BE2C (cell line): Measurements from ENCODE around the gene SNX13.

ENCODE experiments used
- DNase-seq: peaks from one replicate; pipeline ENCODE4 v3.0.0-alpha.2; 2020
- H3K27me3 ChIP-seq: fragments of 250-450 bp; sonication (Bioruptor Pico); 2 replicates; pipeline ENCODE4 v1.5.1; 2020; ENCODE audit warnings: mild to moderate bottlenecking
- H3K36me3 ChIP-seq: fragments of 250-450 bp; sonication (Bioruptor Pico); 2 replicates; pipeline ENCODE4 v1.5.1; 2020; ENCODE audit warnings: mild to moderate bottlenecking
- H3K4me1 ChIP-seq: fragments of 250-450 bp; sonication (Bioruptor Pico); 2 replicates; pipeline ENCODE4 v1.5.1; 2020
- H3K4me3 ChIP-seq: 2 replicates; pipeline ENCODE4 v1.5.1; 2011; ENCODE audit warnings: low read depth, low read length
- H3K9me3 ChIP-seq: fragments of 250-450 bp; sonication (Bioruptor Pico); 2 replicates; pipeline ENCODE4 v1.5.1; 2020
- CTCF ChIP-seq: IDR thresholded peaks from 2 replicates; pipeline ENCODE4 v1.5.1; 2012; ENCODE audit warnings: mild to moderate bottlenecking, low read depth, low read length

SNX13 gene

GRCh38 chr7:17792075-17792936, 148.0 kb downstream of the SNX13 start:
- TF ChIP-seq CTCF = no peak
- no peak for DNase-seq
- Histone ChIP-seq H3K9me3 (no peaks in the 10 kb centered on the region), H3K36me3 (no peaks in the 10 kb centered on the region), H3K4me3 (no peak overlapping the region), H3K4me1 (no peaks in the 10 kb centered on the region), H3K27me3 (no peaks in the 10 kb centered on the region)

- Histone ChIP-seq H3K9me3 (no peaks in the 10 kb centered on the region), H3K27me3 (no peaks in the 10 kb centered on the region; the same call in 1 of the 2 replicates), H3K36me3 (no peaks in the 10 kb centered on the region), H3K4me3 (no peak overlapping the region), H3K4me1 (0 out of 2 replicates have a peak, but pooled peaks cover 6% of the 10 kb centered on the region)
- DNase-seq = no peak
- no peak for TF ChIP-seq CTCF
Measured at GRCh38 chr7:17787257-17787656, 153.0 kb downstream of the SNX13 start.

- H3K27me3 ChIP-seq = no peaks in the 10 kb centered on the region; the same call in 1 of the 2 replicates
- TF ChIP-seq CTCF = no peak
- no peak overlapping the region for H3K4me3 ChIP-seq
- H3K4me1 ChIP-seq = 0 out of 2 replicates have a peak, but pooled peaks cover 6% of the 10 kb centered on the region
- H3K9me3 ChIP-seq = no peaks in the 10 kb centered on the region
- no peak for DNase-seq
- no peaks in the 10 kb centered on the region for H3K36me3 ChIP-seq
Measured at GRCh38 chr7:17786314-17786852, 153.9 kb downstream of the SNX13 start.

- no peak for TF ChIP-seq CTCF
- Histone ChIP-seq H3K9me3 (no peaks in the 10 kb centered on the region), H3K4me1 (0 out of 2 replicates have a peak, but pooled peaks cover 6% of the 10 kb centered on the region), H3K4me3 (no peak overlapping the region), H3K36me3 (no peaks in the 10 kb centered on the region), H3K27me3 (peaks cover 3% of the 10 kb centered on the region; the same call in 1 of the 2 replicates)
- DNase-seq = no peak
Measured at GRCh38 chr7:17782216-17782549, 158.1 kb downstream of the SNX13 start.

- Histone ChIP-seq H3K4me3 (no peak overlapping the region), H3K9me3 (no peaks in the 10 kb centered on the region), H3K4me1 (0 out of 2 replicates have a peak, but pooled peaks cover 6% of the 10 kb centered on the region), H3K27me3 (peaks cover 3% of the 10 kb centered on the region; the same call in 1 of the 2 replicates), H3K36me3 (no peaks in the 10 kb centered on the region)
- TF ChIP-seq CTCF = no peak
- no peak for DNase-seq
Measured at GRCh38 chr7:17781491-17782215, 158.6 kb downstream of the SNX13 start.
